CD4-positive, alpha-beta T cell treated with Interferon gamma for 1 hour (primary cell): ENCODE results near the gene DUSP28.
A peak's percentile ranks its signal among the peaks of the same experiment; 100 is the strongest.

Experiments
- DNase-seq: peaks from one replicate; pipeline ENCODE4 v3.0.0-alpha.2; 2020

Gene DUSP28

GRCh38 chr2:240602266-240603050, 42.3 kb downstream of the DUSP28 start:
- DNase-seq: no peak

- DNase-seq: no peak
Measured at GRCh38 chr2:240603081-240603835, 43.1 kb downstream of the DUSP28 start.

GRCh38 chr2:240603846-240604245, 43.7 kb downstream of the DUSP28 start:
- DNase-seq: no peak

GRCh38 chr2:240604291-240604938, 44.3 kb downstream of the DUSP28 start:
- peak; percentile 41 for DNase-seq

GRCh38 chr2:240604939-240605716, 45.0 kb downstream of the DUSP28 start:
- DNase-seq: no peak

- no peak for DNase-seq
Measured at GRCh38 chr2:240605867-240606743, 45.9 kb downstream of the DUSP28 start.

GRCh38 chr2:240611601-240612210, 51.5 kb downstream of the DUSP28 start:
- peak; percentile 19 for DNase-seq
